ENCODE results near the gene NAA38. TPM values are rescaled to one million over a fixed set of nuclear protein-coding genes. Genes with fewer than 3 reads are reported as not detected.

The NAA38 gene
- total RNA-seq, 4 donors from 2014 or later, result 45.2 to 80.1 (median 74.8) TPM

DNA sequence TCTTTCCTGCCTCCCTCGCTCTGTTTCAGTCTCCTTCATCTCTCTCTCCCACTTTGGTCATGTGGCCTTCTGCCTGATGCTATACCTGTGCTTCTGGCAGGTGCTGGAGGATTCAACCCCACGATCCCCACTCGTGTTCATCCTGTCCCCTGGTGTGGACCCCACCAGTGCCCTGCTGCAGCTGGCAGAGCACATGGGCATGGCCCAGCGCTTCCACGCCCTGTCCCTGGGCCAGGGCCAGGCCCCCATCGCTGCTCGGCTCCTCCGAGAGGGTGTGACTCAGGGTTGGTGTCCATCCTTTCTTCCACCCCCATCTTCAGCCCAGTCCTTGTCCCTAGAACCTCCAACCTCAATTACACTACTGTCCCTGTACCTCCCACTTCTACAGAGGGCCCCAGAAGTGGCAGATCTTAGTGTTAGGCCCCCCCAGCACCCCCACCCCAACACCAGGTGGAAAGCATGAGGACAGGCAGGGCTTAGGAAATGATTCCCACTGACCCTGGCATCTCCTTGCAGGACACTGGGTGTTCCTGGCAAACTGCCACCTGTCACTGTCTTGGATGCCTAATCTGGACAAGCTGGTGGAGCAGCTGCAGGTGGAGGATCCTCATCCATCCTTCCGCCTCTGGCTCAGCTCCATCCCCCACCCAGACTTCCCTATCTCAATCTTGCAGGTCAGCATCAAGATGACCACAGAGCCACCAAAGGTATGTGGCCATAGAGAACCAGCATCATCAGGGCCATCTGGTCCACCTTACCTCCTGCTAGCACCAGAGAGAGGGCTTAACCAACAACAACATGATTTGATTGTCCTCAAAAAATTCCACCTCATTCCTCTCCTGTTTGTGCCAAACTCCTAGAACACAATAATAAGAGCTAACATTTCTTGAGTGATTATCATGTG is 33.1 kb downstream of the NAA38 start:
- Histone ChIP-seq H3K36me3 (no peaks in the 10 kb centered on the region), H3K27me3 (no peaks in the 10 kb centered on the region), H3K9me3 (no peaks in the 10 kb centered on the region), H3K4me3 (no peak overlapping the region), H3K27ac (no peak overlapping the region), H3K4me1 (peaks cover 0 to 18% (median 0%) of the 10 kb centered on the region in 3 donors)
- 63 to 83% methylated on average over 9 of the region's 9 CpGs for WGBS, 2 donors
- intact Hi-C loops (cut with DNase I), result no loop called here
- TF ChIP-seq POLR2A (IDR thresholded peaks at IDR 0.05), result no peak
- TF ChIP-seq, protein P1, sequence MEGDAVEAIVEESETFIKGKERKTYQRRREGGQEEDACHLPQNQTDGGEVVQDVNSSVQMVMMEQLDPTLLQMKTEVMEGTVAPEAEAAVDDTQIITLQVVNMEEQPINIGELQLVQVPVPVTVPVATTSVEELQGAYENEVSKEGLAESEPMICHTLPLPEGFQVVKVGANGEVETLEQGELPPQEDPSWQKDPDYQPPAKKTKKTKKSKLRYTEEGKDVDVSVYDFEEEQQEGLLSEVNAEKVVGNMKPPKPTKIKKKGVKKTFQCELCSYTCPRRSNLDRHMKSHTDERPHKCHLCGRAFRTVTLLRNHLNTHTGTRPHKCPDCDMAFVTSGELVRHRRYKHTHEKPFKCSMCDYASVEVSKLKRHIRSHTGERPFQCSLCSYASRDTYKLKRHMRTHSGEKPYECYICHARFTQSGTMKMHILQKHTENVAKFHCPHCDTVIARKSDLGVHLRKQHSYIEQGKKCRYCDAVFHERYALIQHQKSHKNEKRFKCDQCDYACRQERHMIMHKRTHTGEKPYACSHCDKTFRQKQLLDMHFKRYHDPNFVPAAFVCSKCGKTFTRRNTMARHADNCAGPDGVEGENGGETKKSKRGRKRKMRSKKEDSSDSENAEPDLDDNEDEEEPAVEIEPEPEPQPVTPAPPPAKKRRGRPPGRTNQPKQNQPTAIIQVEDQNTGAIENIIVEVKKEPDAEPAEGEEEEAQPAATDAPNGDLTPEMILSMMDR (IDR thresholded peaks at IDR 0.05), result no peak
- DNase-seq, result no peak

DNA sequence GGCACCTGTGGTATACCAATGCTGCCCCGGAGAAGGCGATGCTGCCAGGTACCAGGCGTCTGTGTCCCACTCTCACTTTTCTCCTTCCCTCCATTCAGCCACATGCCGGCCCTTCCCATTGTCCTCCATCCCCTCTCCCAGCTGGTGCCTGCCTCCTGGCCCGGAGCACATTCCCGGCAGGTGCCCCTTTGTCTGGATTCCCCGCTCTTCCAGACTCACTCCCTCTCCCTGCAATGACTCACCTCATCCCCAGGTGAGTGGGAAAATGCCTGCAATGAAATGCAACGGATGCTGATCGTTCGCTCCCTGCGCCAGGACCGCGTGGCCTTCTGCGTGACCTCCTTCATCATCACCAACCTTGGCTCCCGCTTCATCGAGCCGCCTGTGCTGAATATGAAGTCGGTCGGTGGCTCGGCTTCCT is 33.8 kb downstream of the NAA38 start:
- no peak for DNase-seq
- no peak overlapping the region for H3K4me3 ChIP-seq
- no peaks in the 10 kb centered on the region for H3K9me3 ChIP-seq
- H3K36me3 ChIP-seq, result no peaks in the 10 kb centered on the region
- TF ChIP-seq POLR2A (IDR thresholded peaks at IDR 0.05), result no peak
- TF ChIP-seq, protein P1 (IDR thresholded peaks at IDR 0.05), result no peak
- H3K27ac ChIP-seq, result no peak overlapping the region
- 75 to 81% methylated on average over 20 of the region's 20 CpGs for WGBS, 2 donors
- intact Hi-C loops (cut with DNase I), result no loop called here
- H3K27me3 ChIP-seq, result no peaks in the 10 kb centered on the region
- peaks cover 0 to 18% (median 0%) of the 10 kb centered on the region in 3 donors for H3K4me1 ChIP-seq

DNA sequence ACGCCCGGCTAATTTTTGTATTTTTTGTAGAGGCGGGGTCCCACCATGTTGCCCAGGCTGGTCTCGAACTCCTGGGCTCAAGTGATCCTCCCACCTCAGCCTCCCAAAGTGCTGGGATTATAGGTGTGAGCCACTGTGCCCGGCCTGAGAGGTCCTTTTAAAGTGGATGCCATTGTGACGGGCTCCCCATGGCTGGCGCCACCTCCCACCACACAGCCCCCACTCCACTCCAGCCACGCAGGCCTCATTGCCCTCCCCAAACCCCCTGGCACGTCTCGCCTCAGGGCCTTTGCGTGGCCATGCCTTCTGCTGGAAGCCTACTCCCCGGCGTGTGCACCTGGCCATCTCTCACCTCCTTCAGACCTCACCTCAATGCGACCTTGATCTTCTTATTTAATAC is 35.2 kb downstream of the NAA38 start:
- Histone ChIP-seq H3K4me3 (no peak overlapping the region), H3K27ac (no peak overlapping the region), H3K36me3 (no peaks in the 10 kb centered on the region), H3K27me3 (peaks cover 0 to 4% (median 0%) of the 10 kb centered on the region in 4 donors), H3K9me3 (no peaks in the 10 kb centered on the region), H3K4me1 (peaks cover 0 to 18% (median 0%) of the 10 kb centered on the region in 3 donors)
- 67 to 72% methylated on average over 11 to 14 of the region's 14 CpGs for whole genome bisulfite sequencing, 2 donors
- TF ChIP-seq, protein P1 (IDR thresholded peaks at IDR 0.05), result no peak
- TF ChIP-seq POLR2A (IDR thresholded peaks at IDR 0.05), result no peak
- no peak for DNase-seq
- intact Hi-C loops (cut with DNase I), result no loop called here

DNA sequence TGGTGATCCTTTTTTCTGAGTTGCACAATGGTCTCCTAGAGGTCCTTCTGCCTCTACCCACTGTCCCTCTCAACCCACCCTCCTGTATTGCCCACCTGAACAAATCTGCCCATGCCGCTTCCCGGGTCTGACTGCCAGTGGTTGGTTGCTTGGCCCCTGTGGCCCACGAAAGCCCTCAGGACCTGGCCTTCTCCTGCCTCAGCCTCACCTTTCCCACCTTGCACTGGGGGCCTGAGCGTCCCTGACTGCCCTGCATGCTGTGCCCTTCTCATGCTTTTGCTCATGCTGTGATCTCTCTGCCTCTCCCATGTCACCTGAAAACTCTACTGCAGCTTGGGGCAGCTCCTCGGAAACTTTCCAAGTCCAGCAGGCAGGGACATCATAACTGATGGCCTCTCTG is 37.1 kb downstream of the NAA38 start:
- H3K27me3 ChIP-seq, result peaks cover 0 to 10% (median 0%) of the 10 kb centered on the region in 4 donors
- intact Hi-C loops (cut with DNase I), result no loop called here
- TF ChIP-seq, protein P1 (IDR thresholded peaks at IDR 0.05), result no peak
- no peak for TF ChIP-seq POLR2A (IDR thresholded peaks at IDR 0.05)
- H3K4me3 ChIP-seq, result no peak overlapping the region
- H3K4me1 ChIP-seq, result peaks cover 0 to 8% (median 0%) of the 10 kb centered on the region in 3 donors
- no peaks in the 10 kb centered on the region for H3K9me3 ChIP-seq
- no peaks in the 10 kb centered on the region for H3K36me3 ChIP-seq
- 73 to 76% methylated on average over 4 to 5 of the region's 5 CpGs for WGBS, 2 donors
- no peak for DNase-seq
- H3K27ac ChIP-seq, result no peak overlapping the region

Data from esophagus squamous epithelium (tissue), 5 donors.